ENCODE results near the gene UAP1L1. TPM values are rescaled to one million over a fixed set of nuclear protein-coding genes. Genes with fewer than 3 reads are reported as not detected.

Gene UAP1L1
- total RNA-seq, 4 donors from 2014 or later = 5.0 to 10.1 (median 6.8) TPM

GRCh38 chr9:137114220-137114612 is 36.9 kb downstream of the UAP1L1 start:
- Histone ChIP-seq H3K4me1 (peaks cover 22% of the 10 kb centered on the region), H3K4me3 (peak overlapping the region; percentile 88), H3K27me3 (peaks cover 3% of the 10 kb centered on the region), H3K36me3 (peaks cover 38% of the 10 kb centered on the region), H3K27ac (no peak overlapping the region), H3K9me3 (no peaks in the 10 kb centered on the region)
- 0% methylated on average over 1 of the region's 45 CpGs for WGBS
- DNase-seq (ENCODE audit: low spot score in 2 of 2) = peak in 1 of 2 donors; percentile 68
- TF ChIP-seq, protein P1, sequence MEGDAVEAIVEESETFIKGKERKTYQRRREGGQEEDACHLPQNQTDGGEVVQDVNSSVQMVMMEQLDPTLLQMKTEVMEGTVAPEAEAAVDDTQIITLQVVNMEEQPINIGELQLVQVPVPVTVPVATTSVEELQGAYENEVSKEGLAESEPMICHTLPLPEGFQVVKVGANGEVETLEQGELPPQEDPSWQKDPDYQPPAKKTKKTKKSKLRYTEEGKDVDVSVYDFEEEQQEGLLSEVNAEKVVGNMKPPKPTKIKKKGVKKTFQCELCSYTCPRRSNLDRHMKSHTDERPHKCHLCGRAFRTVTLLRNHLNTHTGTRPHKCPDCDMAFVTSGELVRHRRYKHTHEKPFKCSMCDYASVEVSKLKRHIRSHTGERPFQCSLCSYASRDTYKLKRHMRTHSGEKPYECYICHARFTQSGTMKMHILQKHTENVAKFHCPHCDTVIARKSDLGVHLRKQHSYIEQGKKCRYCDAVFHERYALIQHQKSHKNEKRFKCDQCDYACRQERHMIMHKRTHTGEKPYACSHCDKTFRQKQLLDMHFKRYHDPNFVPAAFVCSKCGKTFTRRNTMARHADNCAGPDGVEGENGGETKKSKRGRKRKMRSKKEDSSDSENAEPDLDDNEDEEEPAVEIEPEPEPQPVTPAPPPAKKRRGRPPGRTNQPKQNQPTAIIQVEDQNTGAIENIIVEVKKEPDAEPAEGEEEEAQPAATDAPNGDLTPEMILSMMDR (IDR thresholded peaks at IDR 0.05) = no peak
- TF ChIP-seq EP300 (IDR thresholded peaks at IDR 0.05) (no peak), POLR2AphosphoS5 (IDR thresholded peaks at IDR 0.05) (no peak), POLR2A (IDR thresholded peaks at IDR 0.05) (no peak)

GRCh38 chr9:137114613-137115393 is 37.5 kb downstream of the UAP1L1 start, which contains the start of gene DPP7:
Gene DPP7 (minus strand): TSS chr9:137114733. CDS start chr9:137114713, 20 bp downstream.
- no peak within 1 kb of the TSS for H3K27ac ChIP-seq
- H3K4me3 ChIP-seq = peak within 1 kb of the TSS; percentile 88
- peaks cover 32% of the 10 kb centered on the region for H3K36me3 ChIP-seq
- TF ChIP-seq EP300 (IDR thresholded peaks at IDR 0.05) (no peak), POLR2AphosphoS5 (IDR thresholded peaks at IDR 0.05) (no peak), POLR2A (IDR thresholded peaks at IDR 0.05) (no peak)
- TF ChIP-seq, protein P1 (IDR thresholded peaks at IDR 0.05) = no peak
- H3K9me3 ChIP-seq = no peaks in the 10 kb centered on the region
- DNase-seq (ENCODE audit: low spot score in 2 of 2) = peak in 1 of 2 donors; percentile 78
- no CpG with 5 or more reads among the region's 70 CpGs for WGBS
- H3K27me3 ChIP-seq = peaks cover 3% of the 10 kb centered on the region
- H3K4me1 ChIP-seq = peaks cover 22% of the 10 kb centered on the region

DNA sequence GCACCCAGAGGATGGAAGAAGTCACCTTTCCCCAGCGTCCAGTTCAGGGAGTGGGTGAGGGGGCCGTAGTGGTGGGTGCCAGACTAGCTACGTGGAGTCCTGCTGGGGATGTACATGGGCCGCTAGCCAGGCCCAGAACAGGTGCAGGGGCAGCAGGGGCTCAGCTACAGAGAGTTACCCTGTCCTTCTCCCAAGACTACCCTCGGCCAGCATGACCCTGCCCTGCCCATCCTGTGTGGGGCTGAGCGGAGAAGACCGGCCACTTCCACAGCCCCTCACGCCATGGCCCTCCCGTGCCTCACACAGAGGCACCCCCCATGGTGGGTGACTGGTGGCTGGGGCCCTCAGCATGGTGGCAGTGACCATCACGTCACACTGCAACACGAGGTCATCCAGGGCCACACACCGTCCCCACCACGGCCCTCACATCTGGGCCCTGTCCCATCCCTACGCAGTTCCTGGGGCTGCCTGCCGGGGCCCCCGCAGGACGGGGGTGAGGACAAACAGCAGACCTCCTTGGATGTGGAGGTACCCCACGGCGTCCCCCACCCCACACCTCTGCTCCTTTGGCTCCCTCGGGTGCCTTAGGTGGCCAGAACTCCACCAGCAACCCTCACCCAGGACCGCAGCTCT is 38.2 kb downstream of the UAP1L1 start:
- H3K27me3 ChIP-seq = peaks cover 3% of the 10 kb centered on the region
- no peak overlapping the region for H3K27ac ChIP-seq
- H3K4me3 ChIP-seq = no peak overlapping the region
- TF ChIP-seq EP300 (IDR thresholded peaks at IDR 0.05) (no peak), POLR2A (IDR thresholded peaks at IDR 0.05) (no peak), POLR2AphosphoS5 (IDR thresholded peaks at IDR 0.05) (no peak)
- TF ChIP-seq, protein P1 (IDR thresholded peaks at IDR 0.05) = no peak
- WGBS = 83% methylated on average over 2 of the region's 21 CpGs
- peaks cover 22% of the 10 kb centered on the region for H3K4me1 ChIP-seq
- H3K36me3 ChIP-seq = peaks cover 25% of the 10 kb centered on the region
- no peaks in the 10 kb centered on the region for H3K9me3 ChIP-seq
- peak in 1 of 2 donors; percentile 63 for DNase-seq (ENCODE audit: low spot score in 2 of 2)

- no peak for DNase-seq (ENCODE audit: low spot score in 2 of 2)
- no peak for TF ChIP-seq POLR2A (IDR thresholded peaks at IDR 0.05)
- TF ChIP-seq, protein P1 (IDR thresholded peaks at IDR 0.05) = no peak
- no peak for TF ChIP-seq EP300 (IDR thresholded peaks at IDR 0.05)
- no peak for TF ChIP-seq POLR2AphosphoS5 (IDR thresholded peaks at IDR 0.05)
- H3K27me3 ChIP-seq = peaks cover 3% of the 10 kb centered on the region
- peaks cover 22% of the 10 kb centered on the region for H3K4me1 ChIP-seq
- peaks cover 20% of the 10 kb centered on the region for H3K36me3 ChIP-seq
- no CpG with 5 or more reads among the region's 6 CpGs for WGBS
- H3K4me3 ChIP-seq = no peak overlapping the region
- H3K27ac ChIP-seq = no peak overlapping the region
- no peaks in the 10 kb centered on the region for H3K9me3 ChIP-seq
Measured at GRCh38 chr9:137116027-137116507, 38.8 kb downstream of the UAP1L1 start.

GRCh38 chr9:137116728-137117127 is 39.4 kb downstream of the UAP1L1 start:
- H3K27me3 ChIP-seq = peaks cover 3% of the 10 kb centered on the region
- peaks cover 23% of the 10 kb centered on the region for H3K4me1 ChIP-seq
- no peak for TF ChIP-seq POLR2A (IDR thresholded peaks at IDR 0.05)
- TF ChIP-seq EP300 (IDR thresholded peaks at IDR 0.05) = no peak
- TF ChIP-seq POLR2AphosphoS5 (IDR thresholded peaks at IDR 0.05) = no peak
- TF ChIP-seq, protein P1 (IDR thresholded peaks at IDR 0.05) = no peak
- H3K27ac ChIP-seq = no peak overlapping the region
- no peak for DNase-seq (ENCODE audit: low spot score in 2 of 2)
- no peak overlapping the region for H3K4me3 ChIP-seq
- no peaks in the 10 kb centered on the region for H3K9me3 ChIP-seq
- peaks cover 13% of the 10 kb centered on the region for H3K36me3 ChIP-seq
- 70% methylated on average over 17 of the region's 17 CpGs for WGBS

Measured in suprapubic skin (tissue), 4 donors.